ENCODE measurements around the gene MLIP.

The MLIP gene

GRCh38 chr6:54135665-54136369 lies 24.6 kb downstream of the MLIP start:
- TF ChIP-seq CTCF (IDR thresholded peaks at IDR 0.05; ENCODE audit: insufficient read depth, low read depth, low read length, missing control alignments), result no peak
- H3K4me3 ChIP-seq (ENCODE audit: low read depth, low read length), result no peak overlapping the region
- DNase-seq (ENCODE audit: low read depth), result no peak

- H3K4me3 ChIP-seq (ENCODE audit: low read depth, low read length), result no peak overlapping the region
- no peak for DNase-seq (ENCODE audit: low read depth)
- TF ChIP-seq CTCF (IDR thresholded peaks at IDR 0.05; ENCODE audit: insufficient read depth, low read depth, low read length, missing control alignments), result no peak
Measured at GRCh38 chr6:54138795-54139194, 27.6 kb downstream of the MLIP start.

GRCh38 chr6:54140811-54141210 lies 29.6 kb downstream of the MLIP start:
- H3K4me3 ChIP-seq (ENCODE audit: low read depth, low read length), result no peak overlapping the region
- no peak for TF ChIP-seq CTCF (IDR thresholded peaks at IDR 0.05; ENCODE audit: insufficient read depth, low read depth, low read length, missing control alignments)
- DNase-seq (ENCODE audit: low read depth), result no peak

- no peak for DNase-seq (ENCODE audit: low read depth)
- TF ChIP-seq CTCF (IDR thresholded peaks at IDR 0.05; ENCODE audit: insufficient read depth, low read depth, low read length, missing control alignments), result no peak
- no peak overlapping the region for H3K4me3 ChIP-seq (ENCODE audit: low read depth, low read length)
Measured at GRCh38 chr6:54142889-54143519, 31.8 kb downstream of the MLIP start.

- DNase-seq (ENCODE audit: low read depth), result no peak
- TF ChIP-seq CTCF (IDR thresholded peaks at IDR 0.05; ENCODE audit: insufficient read depth, low read depth, low read length, missing control alignments), result no peak
Measured at GRCh38 chr6:54151861-54152260, 40.6 kb downstream of the MLIP start.

GRCh38 chr6:54156650-54157250 lies 45.5 kb downstream of the MLIP start:
- no peak for DNase-seq (ENCODE audit: low read depth)
- no peak for TF ChIP-seq CTCF (IDR thresholded peaks at IDR 0.05; ENCODE audit: insufficient read depth, low read depth, low read length, missing control alignments)
- no peak overlapping the region for H3K4me3 ChIP-seq (ENCODE audit: low read depth, low read length)

More at GRCh38 chr6:54151861-54152260, 40.6 kb downstream of the MLIP start:
- H3K4me3 ChIP-seq (ENCODE audit: low read depth, low read length), result no peak overlapping the region
